PFSK-1 (cell line): Measurements from ENCODE around the gene HM13.

ENCODE experiments used
- POLR2AphosphoS5 ChIP-seq: IDR thresholded peaks from 2 replicates; pipeline ENCODE4 v1.6.1; 2012; ENCODE audit warnings: low read depth, mild to moderate bottlenecking, control low read depth, low read length, moderate library complexity
- SIN3A ChIP-seq: IDR thresholded peaks from 2 replicates; pipeline ENCODE4 v1.6.1; 2012; ENCODE audit warnings: mild to moderate bottlenecking, low read length, moderate library complexity, borderline replicate concordance; ENCODE audit not compliant: insufficient read depth
- TAF1 ChIP-seq: IDR thresholded peaks from 2 replicates; pipeline ENCODE4 v1.6.1; 2012; ENCODE audit warnings: low read length, control low read depth, borderline replicate concordance; ENCODE audit not compliant: insufficient read depth
- TF ChIP-seq, protein P1 (sequence below), 2 experiments: IDR thresholded peaks; 2 replicates each; pipeline versions ENCODE4 v1.6.1 to v1.8.0; 2011 to 2012; ENCODE audit warnings: low read depth in 2 of 2, low read length in 2 of 2, control low read depth in 1 of 2, inconsistent platforms in 1 of 2, mild to moderate bottlenecking in 1 of 2, moderate library complexity in 1 of 2; ENCODE audit not compliant: insufficient read depth in 1 of 2

DNA sequence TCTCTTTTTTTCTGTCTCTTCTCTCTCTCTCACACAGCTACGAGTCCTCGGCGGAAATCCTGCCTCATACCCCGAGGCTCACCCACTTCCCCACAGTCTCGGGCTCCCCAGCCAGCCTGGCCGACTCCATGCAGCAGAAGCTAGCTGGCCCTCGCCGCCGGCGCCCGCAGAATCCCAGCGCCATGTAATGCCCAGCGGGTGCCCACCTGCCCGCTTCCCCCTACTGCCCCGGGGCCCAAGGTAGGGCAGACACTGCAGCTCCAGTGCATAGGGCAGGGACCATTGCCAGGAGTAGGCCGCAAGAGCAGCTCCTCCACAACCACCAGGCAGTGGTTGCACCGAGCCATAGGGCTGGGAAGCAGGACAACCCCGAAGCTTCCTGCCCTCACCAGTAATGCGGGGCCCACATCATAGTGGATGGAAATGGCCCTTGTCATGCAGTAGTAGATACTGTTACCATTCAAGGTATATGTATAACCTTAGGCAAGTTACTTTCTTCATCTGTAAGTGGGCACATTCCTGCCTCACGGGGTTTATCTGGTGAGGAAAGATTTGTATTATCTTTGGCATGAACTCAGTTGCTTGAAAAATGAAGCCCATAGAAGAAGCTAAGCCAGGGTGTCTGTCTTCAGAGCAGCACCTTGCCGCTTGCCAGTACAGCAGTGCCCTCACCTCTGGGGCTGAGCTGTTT, 53.9 kb downstream of the HM13 start:
- TF ChIP-seq TAF1 (no peak), POLR2AphosphoS5 (no peak), SIN3A (no peak)
- TF ChIP-seq, protein P1, sequence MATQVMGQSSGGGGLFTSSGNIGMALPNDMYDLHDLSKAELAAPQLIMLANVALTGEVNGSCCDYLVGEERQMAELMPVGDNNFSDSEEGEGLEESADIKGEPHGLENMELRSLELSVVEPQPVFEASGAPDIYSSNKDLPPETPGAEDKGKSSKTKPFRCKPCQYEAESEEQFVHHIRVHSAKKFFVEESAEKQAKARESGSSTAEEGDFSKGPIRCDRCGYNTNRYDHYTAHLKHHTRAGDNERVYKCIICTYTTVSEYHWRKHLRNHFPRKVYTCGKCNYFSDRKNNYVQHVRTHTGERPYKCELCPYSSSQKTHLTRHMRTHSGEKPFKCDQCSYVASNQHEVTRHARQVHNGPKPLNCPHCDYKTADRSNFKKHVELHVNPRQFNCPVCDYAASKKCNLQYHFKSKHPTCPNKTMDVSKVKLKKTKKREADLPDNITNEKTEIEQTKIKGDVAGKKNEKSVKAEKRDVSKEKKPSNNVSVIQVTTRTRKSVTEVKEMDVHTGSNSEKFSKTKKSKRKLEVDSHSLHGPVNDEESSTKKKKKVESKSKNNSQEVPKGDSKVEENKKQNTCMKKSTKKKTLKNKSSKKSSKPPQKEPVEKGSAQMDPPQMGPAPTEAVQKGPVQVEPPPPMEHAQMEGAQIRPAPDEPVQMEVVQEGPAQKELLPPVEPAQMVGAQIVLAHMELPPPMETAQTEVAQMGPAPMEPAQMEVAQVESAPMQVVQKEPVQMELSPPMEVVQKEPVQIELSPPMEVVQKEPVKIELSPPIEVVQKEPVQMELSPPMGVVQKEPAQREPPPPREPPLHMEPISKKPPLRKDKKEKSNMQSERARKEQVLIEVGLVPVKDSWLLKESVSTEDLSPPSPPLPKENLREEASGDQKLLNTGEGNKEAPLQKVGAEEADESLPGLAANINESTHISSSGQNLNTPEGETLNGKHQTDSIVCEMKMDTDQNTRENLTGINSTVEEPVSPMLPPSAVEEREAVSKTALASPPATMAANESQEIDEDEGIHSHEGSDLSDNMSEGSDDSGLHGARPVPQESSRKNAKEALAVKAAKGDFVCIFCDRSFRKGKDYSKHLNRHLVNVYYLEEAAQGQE (IDR thresholded peaks at IDR 0.05; ENCODE audit: insufficient read depth in 1 of 2, low read depth in 2 of 2, low read length in 2 of 2) = no peak
